ENCODE measurements around the gene PTGFRN.

Gene PTGFRN

GRCh38 chr1:116991918-116992317 lies 82.2 kb downstream of the PTGFRN start:
- DNase-seq (ENCODE audit: insufficient read length, low spot score) (no peak), FAIRE-seq (no peak)

- no peak for FAIRE-seq
- DNase-seq (ENCODE audit: insufficient read length, low spot score): no peak
Measured at GRCh38 chr1:116993286-116993685, 83.6 kb downstream of the PTGFRN start.

- no peak for FAIRE-seq
- no peak for DNase-seq (ENCODE audit: insufficient read length, low spot score)
Measured at GRCh38 chr1:116994411-116994810, 84.7 kb downstream of the PTGFRN start.

GRCh38 chr1:116997066-116997465 lies 87.3 kb downstream of the PTGFRN start:
- DNase-seq (ENCODE audit: insufficient read length, low spot score) (no peak), FAIRE-seq (no peak)

GRCh38 chr1:116997636-116998035 lies 87.9 kb downstream of the PTGFRN start:
- FAIRE-seq (no peak), DNase-seq (ENCODE audit: insufficient read length, low spot score) (no peak)

GRCh38 chr1:116999596-116999995 lies 89.9 kb downstream of the PTGFRN start:
- FAIRE-seq: no peak
- no peak for DNase-seq (ENCODE audit: insufficient read length, low spot score)

- FAIRE-seq: no peak
- DNase-seq (ENCODE audit: insufficient read length, low spot score): no peak
Measured at GRCh38 chr1:117000142-117000541, 90.4 kb downstream of the PTGFRN start.

- no peak for FAIRE-seq
Measured at GRCh38 chr1:117001254-117001927, 91.7 kb downstream of the PTGFRN start, which contains the start of gene CD101. Gene CD101 (plus strand): TSS chr1:117001760. CDS start chr1:117001818, 58 bp downstream.

GRCh38 chr1:117003223-117003875 lies 93.6 kb downstream of the PTGFRN start:
- no peak for FAIRE-seq
- DNase-seq (ENCODE audit: insufficient read length, low spot score): no peak

More at GRCh38 chr1:117001254-117001927, 91.7 kb downstream of the PTGFRN start, which contains the start of gene CD101:
- DNase-seq (ENCODE audit: insufficient read length, low spot score): no peak

- FAIRE-seq: no peak
- DNase-seq (ENCODE audit: insufficient read length, low spot score): no peak
Measured at GRCh38 chr1:117007719-117008013, 98.0 kb downstream of the PTGFRN start.

- no peak for DNase-seq (ENCODE audit: insufficient read length, low spot score)
- FAIRE-seq: no peak
Measured at GRCh38 chr1:117008656-117009055, 98.9 kb downstream of the PTGFRN start.

GRCh38 chr1:117009132-117009531 lies 99.4 kb downstream of the PTGFRN start:
- DNase-seq (ENCODE audit: insufficient read length, low spot score) (no peak), FAIRE-seq (no peak)

- DNase-seq (ENCODE audit: insufficient read length, low spot score): no peak
- FAIRE-seq: no peak
Measured at GRCh38 chr1:117010310-117010969, 100.7 kb downstream of the PTGFRN start.

GRCh38 chr1:117011334-117011733 lies 101.6 kb downstream of the PTGFRN start:
- FAIRE-seq (no peak), DNase-seq (ENCODE audit: insufficient read length, low spot score) (no peak)

- FAIRE-seq (no peak), DNase-seq (ENCODE audit: insufficient read length, low spot score) (no peak)
Measured at GRCh38 chr1:117013309-117013858, 103.7 kb downstream of the PTGFRN start.

- no peak for DNase-seq (ENCODE audit: insufficient read length, low spot score)
- FAIRE-seq: no peak
Measured at GRCh38 chr1:117014209-117014608, 104.5 kb downstream of the PTGFRN start.

GRCh38 chr1:117015724-117016123 lies 106.0 kb downstream of the PTGFRN start:
- no peak for FAIRE-seq

GRCh38 chr1:117017062-117017461 lies 107.3 kb downstream of the PTGFRN start:
- DNase-seq (ENCODE audit: insufficient read length, low spot score) (no peak), FAIRE-seq (no peak)

More at GRCh38 chr1:117015724-117016123, 106.0 kb downstream of the PTGFRN start:
- DNase-seq (ENCODE audit: insufficient read length, low spot score): no peak

GRCh38 chr1:117017648-117018047 lies 107.9 kb downstream of the PTGFRN start:
- DNase-seq (ENCODE audit: insufficient read length, low spot score): no peak
- FAIRE-seq: no peak

- FAIRE-seq: no peak
Measured at GRCh38 chr1:117020526-117021156, 110.9 kb downstream of the PTGFRN start.

GRCh38 chr1:117022114-117022513 lies 112.4 kb downstream of the PTGFRN start:
- FAIRE-seq (no peak), DNase-seq (ENCODE audit: insufficient read length, low spot score) (no peak)

More at GRCh38 chr1:117020526-117021156, 110.9 kb downstream of the PTGFRN start:
- no peak for DNase-seq (ENCODE audit: insufficient read length, low spot score)
